Left colon (tissue), 2 donors: ENCODE measurements around the gene SETD3. TPM values are rescaled to one million over a fixed set of nuclear protein-coding genes. Genes with fewer than 3 reads are reported as not detected.
A peak's percentile ranks its signal among the peaks of the same experiment; 100 is the strongest.

Experiments used
- ATAC-seq: fragments of 200-7000 bp; cut with Tn5 transposase; one replicate; pipeline ENCODE4 v1.9.1; 2020; ENCODE audit warnings: mild to moderate bottlenecking, moderate library complexity
- DNase-seq, 2 donors: peaks; one replicate each; pipeline ENCODE4 v3.0.0-alpha.2; 2020
- intact Hi-C, 2 donors: fragments of 100-400 bp; cut with DNase I in 1 of 2; cut with micrococcal nuclease in 1 of 2; formaldehyde crosslinking; loops; one replicate each; pipeline versions ENCODE4 v1.11.2 to v1.14.0; 2022; cut with DNase I, micrococcal nuclease
- total RNA-seq, 2 donors: library from RNA; stranded (reverse); fragmentation: NEBNext Ultra II Directional; extraction: Animal tissue kit (Norgen Biotek cat#: 25700); gene quantifications; one replicate each; pipeline ENCODE4 v1.2.1, GENCODE V29; 2021
- donor health status: DM: no; HTN: no; CAD: no.
- donor health status: DM: yes; HTN: yes; CAD: no.

Gene SETD3
- total RNA-seq, 2 donors from 2014 or later, result 61.5 to 66.8 TPM

DNA sequence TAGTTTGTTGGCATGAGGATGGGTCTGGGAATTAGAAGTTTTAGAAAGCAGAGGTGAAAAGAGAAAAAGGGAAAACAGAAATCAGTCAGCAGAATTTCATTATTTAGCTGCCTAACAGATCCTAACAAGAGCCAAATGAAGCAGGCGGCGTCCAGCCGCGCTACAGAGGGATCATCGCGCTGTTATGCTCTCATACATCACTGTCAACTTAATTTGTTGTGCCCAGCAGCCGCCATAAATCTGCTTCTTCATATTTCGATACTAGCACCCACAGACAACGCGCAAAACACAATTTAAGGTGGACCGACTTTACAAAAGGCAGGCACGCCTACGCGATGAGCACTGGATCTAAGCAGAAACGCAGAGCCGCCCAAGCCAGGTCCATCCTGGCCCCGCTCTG lies 66.7 kb downstream of the SETD3 start:
- no peak for ATAC-seq
- intact Hi-C loops, result no loop called here
- no peak for DNase-seq

DNA sequence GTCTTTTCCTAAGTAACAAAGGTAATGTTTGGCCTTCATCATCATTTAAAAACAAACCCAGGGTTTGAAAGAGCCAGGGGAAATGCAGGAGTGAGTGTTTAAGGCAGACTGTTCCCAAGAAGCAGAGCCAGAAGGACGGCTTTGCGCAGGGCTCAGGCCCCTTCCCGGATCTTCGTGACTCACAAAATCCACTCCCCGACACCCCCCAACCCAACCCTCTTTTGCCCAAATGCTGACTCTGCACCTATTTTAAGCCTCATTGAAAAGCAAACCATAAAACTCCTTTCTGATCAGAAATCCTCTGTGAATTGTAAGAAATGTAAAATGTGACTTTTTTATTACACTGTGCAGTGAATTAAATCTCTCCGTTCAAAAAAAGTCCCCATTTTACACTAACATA lies 67.5 kb downstream of the SETD3 start:
- no peak for ATAC-seq
- no peak for DNase-seq
- intact Hi-C loops, result no loop called here

DNA sequence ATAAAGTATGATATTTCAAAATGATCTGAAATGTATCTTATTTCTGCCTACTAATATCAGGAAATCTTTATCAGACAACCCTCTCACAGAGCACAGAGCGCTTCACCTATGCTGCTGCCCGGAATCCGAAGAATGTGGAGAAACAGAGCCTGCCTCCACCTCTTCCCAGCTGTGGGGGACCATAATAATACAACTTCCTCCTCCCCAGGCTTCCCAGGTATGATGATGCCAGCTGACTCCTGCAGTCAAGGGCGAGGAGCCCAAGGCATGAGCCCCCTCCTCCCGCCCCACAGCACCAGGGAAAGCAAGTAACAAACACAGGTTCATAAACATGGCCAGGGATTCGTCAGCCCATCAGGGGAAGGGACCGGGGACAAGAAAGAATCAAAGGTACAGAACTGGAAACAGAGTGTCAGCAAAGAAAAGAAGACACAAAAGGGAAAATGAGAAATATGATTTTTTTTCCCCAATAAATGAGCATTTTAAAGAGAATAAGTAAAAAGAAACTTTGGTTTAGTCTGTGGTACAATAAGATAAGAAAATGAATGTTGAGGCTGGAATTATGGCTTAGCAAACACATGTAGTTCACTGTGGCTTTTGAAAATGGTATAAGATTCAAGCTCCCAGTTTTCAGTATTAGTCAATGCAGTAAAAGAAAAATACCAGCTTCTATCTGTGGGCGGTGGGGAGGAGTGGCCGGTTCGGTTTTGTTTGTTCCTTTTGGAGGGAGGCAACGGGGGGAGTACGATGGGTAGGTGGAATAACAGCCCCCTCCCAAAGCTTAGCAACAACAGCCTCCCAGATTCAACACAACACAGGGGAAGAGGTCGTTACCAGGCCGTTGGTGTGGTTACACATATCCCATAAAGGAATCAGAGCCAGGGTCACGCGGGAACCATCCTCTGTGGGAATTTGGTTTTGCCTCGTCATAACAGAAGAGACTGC lies 68.3 kb downstream of the SETD3 start:
- no peak for DNase-seq
- intact Hi-C loops, result no loop called here
- ATAC-seq, result no peak

DNA sequence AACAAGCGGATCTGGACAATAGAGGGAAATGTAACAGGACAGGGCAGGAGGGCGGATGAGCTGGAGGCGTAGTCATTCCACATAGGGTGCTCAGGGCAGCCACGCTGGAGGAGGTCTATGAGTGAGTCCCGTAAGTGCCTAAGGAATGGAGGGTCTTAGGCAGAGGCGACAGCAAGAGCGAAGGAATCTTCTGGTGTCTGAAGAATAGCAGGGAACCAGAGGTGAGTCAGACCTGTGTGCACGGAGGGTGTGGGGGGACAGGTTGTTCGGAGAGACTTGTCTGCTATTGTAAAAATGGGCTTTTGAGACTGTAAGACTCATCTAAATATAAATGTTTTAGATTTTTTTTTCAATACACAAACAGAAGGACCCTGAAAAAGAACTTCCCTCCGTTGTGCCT lies 70.6 kb downstream of the SETD3 start:
- no peak for ATAC-seq
- intact Hi-C loops, result no loop called here
- DNase-seq, result no peak

DNA sequence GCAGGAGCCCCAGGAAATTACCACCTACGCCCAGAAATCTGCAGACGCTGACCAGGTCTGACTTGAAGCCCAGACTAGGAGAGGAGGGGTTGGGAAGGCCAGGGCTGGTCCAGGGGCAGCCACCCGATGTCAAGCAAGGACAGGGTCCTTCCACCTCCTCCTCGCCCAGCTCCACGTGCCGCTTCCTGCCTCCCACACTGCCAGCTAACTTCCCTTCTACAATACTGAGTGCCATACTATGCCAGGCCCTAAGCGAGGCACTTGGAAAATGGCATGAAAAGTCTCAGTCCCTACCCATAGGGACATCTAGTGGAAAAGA lies 71.7 kb downstream of the SETD3 start:
- intact Hi-C loops, result no loop called here

DNA sequence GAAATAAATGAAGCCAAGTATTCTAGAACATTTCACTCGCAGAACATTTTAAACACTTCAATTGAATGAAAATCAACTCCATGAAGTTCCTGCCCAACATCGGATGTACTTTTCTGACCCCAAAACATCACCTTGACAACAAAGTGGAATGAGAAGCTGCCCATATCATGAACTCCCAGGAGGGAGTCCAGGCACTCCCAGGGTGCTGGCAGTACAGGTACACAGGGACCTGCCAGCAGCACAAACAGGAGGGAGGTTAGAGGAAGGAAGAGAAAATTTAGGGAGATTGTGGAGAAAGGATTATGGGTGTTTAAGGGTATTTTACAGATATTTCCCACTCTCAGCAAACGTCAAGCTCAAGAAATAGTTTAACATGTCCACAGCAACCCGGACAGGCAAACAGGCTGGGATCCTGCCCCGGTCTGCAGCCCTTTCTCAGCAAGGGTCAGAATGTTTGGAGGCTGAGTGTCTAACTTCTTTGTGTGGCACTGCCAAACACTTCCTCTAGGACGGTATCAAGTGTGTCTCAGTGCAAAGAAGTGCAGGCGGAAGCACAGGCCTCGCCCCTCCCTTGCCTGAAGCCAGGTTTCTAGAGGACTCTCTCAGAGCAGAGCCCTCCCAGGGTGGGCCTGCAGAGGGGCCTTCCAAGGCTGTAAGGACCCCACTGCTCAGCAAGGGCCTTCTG lies 72.2 kb downstream of the SETD3 start:
- DNase-seq (no peak), ATAC-seq (no peak)
- intact Hi-C loops, result no loop called here

More for the DNA sequence above, 71.7 kb downstream of the SETD3 start:
- no peak for DNase-seq
- ATAC-seq, result no peak

DNA sequence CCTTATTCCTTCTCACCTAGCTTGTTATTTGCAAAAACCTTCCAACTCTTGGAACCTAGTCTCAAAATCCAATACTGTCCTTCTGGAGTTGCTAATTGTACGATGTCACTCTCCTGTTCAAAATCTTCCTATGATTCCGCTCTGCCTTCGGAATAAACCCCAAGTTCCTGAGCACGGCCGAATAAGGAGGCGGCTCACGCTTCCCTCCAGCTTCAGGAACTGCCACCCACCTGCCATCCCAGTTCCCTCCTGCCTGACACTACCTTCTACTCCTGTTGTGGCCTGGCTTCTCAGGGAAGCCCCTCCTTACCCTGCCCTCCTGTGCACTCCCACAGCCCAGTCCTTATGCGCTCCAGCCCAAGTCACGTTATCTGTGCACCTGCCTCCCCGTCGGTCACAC lies 73.2 kb downstream of the SETD3 start:
- no peak for ATAC-seq
- intact Hi-C loops, result no loop called here
- DNase-seq, result no peak

DNA sequence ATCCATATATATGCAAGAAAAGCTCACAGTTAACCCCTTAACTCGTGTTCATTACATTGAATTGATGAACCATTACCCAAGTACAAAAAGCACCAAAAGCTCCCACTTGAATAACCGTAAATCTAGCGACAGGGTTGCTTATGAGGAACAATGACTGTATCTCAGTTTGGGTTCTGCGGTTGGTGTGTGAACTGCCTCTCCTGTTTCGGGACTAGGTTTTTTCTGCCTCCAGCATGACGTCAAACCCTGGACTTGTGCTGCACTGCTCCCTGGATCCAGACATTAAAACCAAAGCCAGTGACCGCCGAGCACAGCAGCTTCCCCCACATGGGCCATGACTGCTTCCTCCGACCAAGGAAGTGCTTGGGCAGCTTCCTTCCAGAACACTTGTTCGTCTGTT lies 77.7 kb downstream of the SETD3 start:
- DNase-seq (no peak), ATAC-seq (no peak)
- intact Hi-C loops, result no loop called here

DNA sequence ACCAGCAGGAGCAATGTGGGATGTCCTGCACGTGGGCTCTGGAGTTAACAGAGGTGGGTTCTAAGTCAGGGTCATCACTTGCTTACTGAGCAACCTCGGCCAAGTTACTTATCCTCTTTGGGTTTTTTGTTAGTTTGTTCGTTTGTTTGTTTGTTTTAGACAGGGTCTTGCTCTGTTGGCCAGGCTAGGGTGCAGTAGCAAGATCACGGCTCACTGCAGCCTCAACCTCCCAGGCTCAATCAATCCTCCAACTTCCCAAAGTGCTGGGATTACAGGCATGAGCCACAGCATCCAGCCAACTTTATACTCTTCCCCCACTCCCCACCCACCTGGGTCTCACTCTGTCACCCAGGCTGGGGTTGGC lies 78.4 kb downstream of the SETD3 start:
- intact Hi-C loops, result no loop called here
- DNase-seq (no peak), ATAC-seq (no peak)

DNA sequence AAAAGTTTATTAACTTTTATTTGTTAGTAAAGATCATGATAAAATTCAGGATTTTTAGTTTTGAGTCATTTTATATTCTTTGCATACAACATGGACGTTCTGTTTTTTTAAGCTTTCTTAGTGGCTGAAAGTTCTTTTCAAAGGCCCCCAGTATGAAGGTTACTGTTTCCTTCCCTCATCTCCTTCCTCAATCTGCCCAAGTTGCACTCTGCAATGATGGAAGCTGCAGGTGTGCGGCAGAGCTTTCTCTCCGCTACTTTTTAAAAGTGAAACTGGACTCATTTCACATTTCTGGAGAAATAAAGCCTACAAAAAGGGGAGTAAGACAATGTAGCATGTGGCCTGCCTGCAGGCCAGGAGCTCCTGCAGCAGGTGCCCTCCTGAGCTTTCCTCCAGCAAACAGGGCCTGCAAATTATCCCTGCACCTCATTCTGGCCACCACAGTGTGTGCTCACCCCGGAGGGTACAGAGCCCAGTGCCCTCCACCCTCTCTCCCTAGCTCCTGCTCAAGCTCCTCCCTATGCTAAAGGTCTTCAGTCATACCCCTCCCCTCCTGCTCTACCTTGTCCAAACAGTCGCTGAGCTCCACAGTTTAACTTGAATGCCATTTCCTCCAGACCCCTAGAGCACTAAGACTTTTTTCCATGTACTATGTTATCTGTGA lies 78.9 kb downstream of the SETD3 start:
- intact Hi-C loops, result no loop called here
- no peak for DNase-seq
- no peak for ATAC-seq

DNA sequence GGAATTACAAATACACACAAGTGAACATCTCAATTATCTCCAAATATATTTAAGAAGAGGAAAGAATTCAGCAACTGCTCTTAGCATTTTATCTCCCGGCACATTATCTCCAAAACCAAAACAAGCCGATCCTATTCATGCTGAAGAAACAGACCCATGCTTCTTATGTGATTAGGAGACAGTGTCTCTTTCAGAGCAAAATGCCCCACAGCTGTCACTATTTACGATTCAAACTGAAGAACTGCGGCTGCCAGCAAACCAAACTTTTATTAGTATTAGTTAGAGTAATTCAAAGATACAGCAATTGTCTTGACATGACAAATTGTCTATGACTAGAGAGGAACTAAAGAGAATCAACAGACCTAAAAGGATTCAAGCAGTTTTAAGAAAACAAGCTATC lies 79.4 kb downstream of the SETD3 start:
- DNase-seq (no peak), ATAC-seq (no peak)
- intact Hi-C loops, result no loop called here

DNA sequence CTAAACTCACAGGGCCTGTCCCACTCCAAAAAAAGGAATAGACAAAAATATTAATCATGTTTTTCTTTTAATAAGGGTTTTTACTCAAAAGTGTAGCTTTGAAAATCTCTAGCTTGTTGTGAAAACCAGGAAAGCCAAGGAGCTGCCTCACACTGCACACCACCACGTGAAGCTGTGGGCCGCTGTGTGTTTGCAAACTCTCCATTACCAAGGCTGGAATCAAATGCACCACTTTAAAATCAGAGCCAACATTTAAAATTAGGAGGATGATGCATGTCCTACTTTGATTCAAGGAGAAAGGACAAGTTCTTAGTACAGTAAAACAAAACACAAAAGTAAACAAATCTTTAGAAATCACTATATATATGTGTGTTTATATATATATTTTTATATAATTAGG lies 83.0 kb downstream of the SETD3 start:
- intact Hi-C loops, result no loop called here
- DNase-seq (no peak), ATAC-seq (no peak)

DNA sequence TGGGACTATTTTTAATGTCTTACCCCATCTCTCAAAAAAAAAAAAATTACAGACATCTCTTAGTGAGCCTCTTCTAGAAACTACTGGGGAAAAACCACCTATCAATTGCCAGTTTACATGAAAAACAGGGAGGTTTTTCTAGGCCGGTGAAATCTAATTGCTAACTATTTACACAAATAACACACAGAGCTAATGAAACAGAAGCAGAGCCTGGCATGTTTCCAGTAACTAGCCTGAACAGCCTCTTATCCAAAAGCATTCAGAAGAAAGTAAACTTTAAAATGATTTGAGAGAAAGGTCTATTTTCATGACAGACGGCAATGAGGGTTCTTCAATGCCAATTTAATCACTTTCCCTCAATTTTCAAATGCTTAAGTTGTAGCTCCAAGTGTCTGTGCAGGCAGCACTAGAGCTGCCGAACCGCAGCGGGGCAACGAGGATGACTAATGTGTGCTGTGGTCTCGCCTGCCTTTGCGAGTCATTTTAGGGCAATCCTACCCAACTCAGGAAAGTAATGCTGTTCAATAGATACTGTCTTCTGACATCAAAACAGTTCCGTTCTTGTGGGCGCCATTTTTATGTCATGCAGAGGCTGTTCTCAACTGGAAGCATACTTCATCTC lies 84.6 kb downstream of the SETD3 start:
- ATAC-seq, result no peak
- intact Hi-C loops, result no loop called here
- DNase-seq, result no peak

DNA sequence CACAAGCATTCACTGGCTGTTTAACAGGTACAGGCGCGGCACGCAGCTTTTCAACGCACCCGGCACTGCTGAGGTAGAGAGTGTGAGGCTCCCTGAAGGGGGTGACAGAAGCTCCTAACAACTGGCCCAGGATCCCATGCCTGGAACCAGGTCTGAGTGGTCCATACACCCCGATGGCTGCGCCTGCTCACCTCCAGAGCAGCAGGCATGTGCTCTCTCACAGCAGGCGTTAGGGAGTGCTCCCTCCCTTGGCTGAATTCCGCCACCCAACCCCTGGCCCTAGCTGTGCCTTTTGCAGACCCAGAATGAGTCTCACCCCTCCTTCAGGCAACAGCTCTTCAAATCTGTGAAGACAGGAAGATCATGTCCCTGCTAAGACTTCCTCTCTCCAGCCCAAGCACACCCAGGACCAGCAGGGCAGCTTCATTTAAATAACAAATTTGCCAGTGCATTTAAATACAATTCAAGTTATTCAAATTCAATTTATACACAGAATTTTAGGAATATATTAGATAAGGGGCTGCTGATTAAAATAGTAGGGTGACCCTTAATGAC lies 86.0 kb downstream of the SETD3 start:
- DNase-seq (no peak), ATAC-seq (no peak)
- intact Hi-C loops, result no loop called here

DNA sequence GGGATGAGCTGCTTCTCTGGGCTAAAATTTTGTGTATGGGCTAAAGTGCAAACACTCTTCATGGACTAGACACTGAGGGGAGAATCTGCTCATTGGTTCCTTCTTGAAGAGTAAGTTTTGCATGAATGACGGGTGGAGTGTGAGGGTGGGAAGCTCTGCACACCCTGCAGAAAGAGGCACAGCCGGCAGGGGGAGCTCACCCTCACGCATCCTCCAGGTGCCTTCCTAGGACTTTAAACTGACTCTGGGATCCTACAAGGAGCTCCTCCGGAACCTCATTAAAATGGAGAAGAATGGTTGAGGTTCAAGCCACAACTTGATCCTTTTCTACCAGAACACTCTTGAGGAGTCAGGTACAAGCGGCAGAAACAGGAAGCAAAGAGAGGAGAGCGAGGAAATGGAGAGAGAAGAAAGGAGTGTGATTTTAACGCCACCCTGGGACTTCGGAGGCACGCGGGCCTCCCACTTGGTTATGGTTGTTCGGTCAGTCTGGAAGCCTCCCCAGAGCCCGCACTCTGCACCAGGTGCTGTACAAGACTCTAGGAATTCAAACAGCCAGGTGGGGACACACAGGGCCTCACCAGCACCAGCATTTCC lies 87.5 kb downstream of the SETD3 start:
- intact Hi-C loops, result no loop called here
- ATAC-seq (peak; percentile 82), DNase-seq (peak in 1 of 2 donors; percentile 57)

DNA sequence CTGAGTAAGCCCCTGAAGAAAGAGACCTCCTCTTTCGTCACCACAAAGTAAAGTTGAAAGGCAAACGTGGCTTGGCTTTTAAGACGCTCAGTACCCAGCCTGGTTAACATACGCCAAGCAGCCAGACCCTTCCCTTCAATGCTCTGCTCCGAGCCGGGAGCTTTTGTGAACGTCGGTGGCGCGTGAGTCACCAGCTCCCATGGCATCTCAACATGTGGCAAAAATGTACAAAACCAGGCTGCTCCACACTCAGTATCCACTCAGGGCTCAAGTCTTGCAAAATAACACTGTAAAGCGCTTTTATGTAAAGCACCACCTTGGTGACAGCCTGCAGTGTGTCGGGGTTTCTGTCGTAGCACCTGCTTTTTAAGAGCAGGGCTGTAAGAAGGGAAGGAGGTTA lies 89.0 kb downstream of the SETD3 start:
- ATAC-seq, result no peak
- intact Hi-C loops, result no loop called here
- DNase-seq, result no peak

DNA sequence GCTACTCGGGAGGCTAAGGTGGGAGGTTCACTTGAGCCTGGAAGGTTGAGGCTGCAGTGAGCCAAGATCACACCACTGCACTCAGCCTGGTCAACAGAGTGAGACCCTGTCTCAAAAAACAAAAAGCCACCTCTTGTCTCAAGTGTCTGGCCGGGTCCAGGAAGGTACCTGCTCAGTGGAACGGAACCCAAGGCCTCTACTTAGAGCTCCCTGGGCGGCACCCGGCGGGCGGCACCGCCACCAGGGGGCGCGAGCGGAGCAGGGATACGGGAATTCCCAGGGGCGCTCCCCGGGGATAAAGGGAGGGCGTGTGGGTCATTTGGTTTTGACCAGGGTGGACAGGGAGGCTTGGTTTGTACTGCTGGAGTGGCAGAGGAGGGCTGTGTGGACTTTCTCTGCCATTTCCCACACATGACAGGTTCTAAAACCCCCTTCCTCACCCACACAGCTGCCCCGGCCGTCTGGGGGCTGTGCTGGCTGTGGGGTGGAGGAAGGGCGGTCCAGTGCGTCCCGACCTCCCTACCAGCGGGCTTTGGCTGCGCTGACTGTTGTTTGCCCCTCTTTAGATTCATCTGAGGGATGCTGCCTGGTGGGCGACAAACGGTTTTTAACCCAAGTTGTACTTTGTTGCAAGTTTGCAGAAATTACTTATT lies 91.4 kb downstream of the SETD3 start:
- peak; percentile 34 to 55 for DNase-seq
- intact Hi-C loops, result no loop called here
- ATAC-seq, result peak; percentile 76

DNA sequence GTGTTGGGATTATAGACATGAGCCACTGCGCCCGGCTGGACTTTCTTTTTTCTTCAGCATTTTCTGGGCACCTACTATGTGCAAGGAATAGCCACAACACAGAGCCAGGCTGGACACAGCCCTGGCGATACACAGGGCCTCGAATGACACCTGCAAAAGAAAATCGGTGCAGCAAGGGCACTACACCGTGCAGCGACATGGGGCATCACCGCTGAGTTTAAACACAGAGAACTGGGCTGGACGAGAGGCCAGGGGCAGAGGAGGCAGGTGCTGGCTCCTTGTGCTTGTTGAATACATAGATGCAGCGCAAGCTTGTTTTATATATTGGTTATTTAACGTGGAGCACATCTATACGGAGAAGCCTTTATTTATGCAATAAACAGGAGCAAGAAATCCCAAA lies 92.4 kb downstream of the SETD3 start:
- ATAC-seq (no peak), DNase-seq (no peak)
- intact Hi-C loops, result no loop called here

DNA sequence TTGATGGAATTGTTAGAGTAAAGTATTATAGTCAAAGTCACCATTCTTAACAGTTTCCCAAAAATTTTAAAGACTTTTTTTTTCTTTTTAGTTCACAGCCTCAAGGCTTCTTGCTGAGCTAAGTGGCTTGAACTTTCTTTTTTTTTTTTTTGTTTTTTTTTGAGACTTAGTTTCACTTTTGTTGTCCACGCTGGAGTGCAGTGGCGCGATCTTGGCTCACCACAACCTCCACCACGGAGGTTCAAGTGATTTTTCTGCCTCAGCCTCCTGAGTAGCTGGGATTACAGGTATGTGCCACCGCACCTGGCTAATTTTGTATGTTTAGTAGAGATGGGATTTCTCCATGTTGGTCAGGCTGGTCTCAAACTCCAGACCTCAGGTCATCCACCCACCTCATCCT lies 92.8 kb downstream of the SETD3 start:
- no peak for DNase-seq
- intact Hi-C loops, result no loop called here
- no peak for ATAC-seq
